ENCODE measurements around the gene PCSK1.

Gene PCSK1

GRCh38 chr5:96433066-96433447 lies at the start of gene PCSK1:
Gene PCSK1 (minus strand): TSS chr5:96433248. CDS start chr5:96433042, 206 bp downstream.
- no peak for DNase-seq (ENCODE audit: low spot score)

GRCh38 chr5:96481867-96482266 lies 48.8 kb upstream of the PCSK1 start:
- DNase-seq (ENCODE audit: low spot score) = no peak

GRCh38 chr5:96481009-96481786 lies 48.1 kb upstream of the PCSK1 start:
- no peak for DNase-seq (ENCODE audit: low spot score)

GRCh38 chr5:96478983-96479382 lies 45.9 kb upstream of the PCSK1 start:
- no peak for DNase-seq (ENCODE audit: low spot score)

GRCh38 chr5:96476654-96477053 lies 43.6 kb upstream of the PCSK1 start:
- DNase-seq (ENCODE audit: low spot score) = no peak

GRCh38 chr5:96474073-96474472 lies 41.0 kb upstream of the PCSK1 start:
- no peak for DNase-seq (ENCODE audit: low spot score)

GRCh38 chr5:96473155-96473554 lies 40.1 kb upstream of the PCSK1 start:
- DNase-seq (ENCODE audit: low spot score) = no peak

GRCh38 chr5:96470785-96471184 lies 37.7 kb upstream of the PCSK1 start:
- DNase-seq (ENCODE audit: low spot score) = no peak

GRCh38 chr5:96468956-96469355 lies 35.9 kb upstream of the PCSK1 start:
- no peak for DNase-seq (ENCODE audit: low spot score)

- DNase-seq (ENCODE audit: low spot score) = no peak
These were observed 30.0 kb upstream of the PCSK1 start for GRCh38 chr5:96463091-96463490.

- DNase-seq (ENCODE audit: low spot score) = no peak
These were observed 26.5 kb upstream of the PCSK1 start for GRCh38 chr5:96459313-96460121.

GRCh38 chr5:96458176-96458575 lies 25.1 kb upstream of the PCSK1 start:
- no peak for DNase-seq (ENCODE audit: low spot score)

GRCh38 chr5:96455789-96456188 lies 22.7 kb upstream of the PCSK1 start:
- DNase-seq (ENCODE audit: low spot score) = no peak

- no peak for DNase-seq (ENCODE audit: low spot score)
These were observed 20.3 kb upstream of the PCSK1 start for GRCh38 chr5:96453394-96453793.

- DNase-seq (ENCODE audit: low spot score) = no peak
These were observed 14.9 kb upstream of the PCSK1 start for GRCh38 chr5:96447949-96448348.

GRCh38 chr5:96440185-96440538 lies 7.1 kb upstream of the PCSK1 start:
- no peak for DNase-seq (ENCODE audit: low spot score)

- no peak for DNase-seq (ENCODE audit: low spot score)
These were observed 6.6 kb upstream of the PCSK1 start for GRCh38 chr5:96439477-96440184.

- peak; percentile 72 for DNase-seq (ENCODE audit: low spot score)
These were observed 1.2 kb upstream of the PCSK1 start for GRCh38 chr5:96434201-96434645.

GRCh38 chr5:96432216-96433065 lies 607 bp downstream of the PCSK1 start:
- DNase-seq (ENCODE audit: low spot score) = no peak

- DNase-seq (ENCODE audit: low spot score) = no peak
These were observed 1.5 kb downstream of the PCSK1 start for GRCh38 chr5:96431376-96432187.

GRCh38 chr5:96427824-96428223 lies 5.2 kb downstream of the PCSK1 start:
- no peak for DNase-seq (ENCODE audit: low spot score)

Data from LoVo (cell line).